GM21723 (cell line): Measurements from ENCODE around the gene SMG1.

Experiments
- ATAC-seq: cut with Tn5 transposase; IDR thresholded peaks from one replicate; pipeline ENCODE4 v1.9.1; 2021; ENCODE audit warnings: mild to moderate bottlenecking, moderate library complexity; ENCODE audit not compliant: unreplicated experiment

Gene SMG1

GRCh38 chr16:18855196-18855595 lies 71.0 kb downstream of the SMG1 start:
- ATAC-seq: no peak

DNA sequence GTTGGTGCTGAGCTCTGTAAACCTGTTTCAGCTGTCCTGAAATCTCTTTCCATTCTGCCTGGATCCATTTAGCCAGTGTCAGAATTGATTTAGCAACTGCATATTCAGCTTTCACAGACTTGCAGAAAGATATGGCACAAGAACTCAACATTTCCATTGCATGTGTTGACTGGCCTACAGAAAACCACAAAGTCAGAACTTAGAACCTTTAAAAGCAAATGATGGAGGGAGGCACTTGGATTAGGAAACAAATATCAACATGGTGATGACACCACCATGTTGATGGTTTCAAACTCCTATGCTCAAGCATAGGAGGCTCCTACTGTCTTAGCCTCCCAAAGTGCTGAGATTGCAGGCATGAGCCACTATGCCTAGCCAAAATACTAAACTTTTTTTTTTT lies 72.5 kb downstream of the SMG1 start:
- no peak for ATAC-seq

- ATAC-seq: no peak
Measured at GRCh38 chr16:18852647-18853046, 73.6 kb downstream of the SMG1 start.

GRCh38 chr16:18846416-18846815 lies 79.8 kb downstream of the SMG1 start:
- no peak for ATAC-seq

GRCh38 chr16:18842565-18842964 lies 83.6 kb downstream of the SMG1 start:
- no peak for ATAC-seq

- ATAC-seq: no peak
Measured at GRCh38 chr16:18841833-18842525, 84.2 kb downstream of the SMG1 start.

DNA sequence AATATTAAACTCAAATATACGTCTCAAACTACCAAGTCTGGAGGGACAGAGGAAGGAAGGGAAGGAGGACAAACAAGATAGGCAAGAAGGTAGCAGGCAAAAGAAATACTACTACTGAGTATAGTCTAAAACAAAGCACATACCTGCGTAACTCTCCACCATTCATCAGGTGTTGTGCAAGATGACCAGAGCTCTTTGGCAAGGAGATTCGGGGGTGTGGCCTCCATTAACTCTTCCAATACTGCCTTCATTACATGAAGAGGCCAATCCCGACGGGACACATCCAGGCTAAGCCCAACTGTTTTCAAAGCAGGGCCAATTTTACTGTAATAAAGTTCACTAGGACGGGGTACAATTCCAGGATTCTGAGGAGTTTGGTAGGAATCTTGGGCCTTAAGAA lies 86.7 kb downstream of the SMG1 start:
- no peak for ATAC-seq

DNA sequence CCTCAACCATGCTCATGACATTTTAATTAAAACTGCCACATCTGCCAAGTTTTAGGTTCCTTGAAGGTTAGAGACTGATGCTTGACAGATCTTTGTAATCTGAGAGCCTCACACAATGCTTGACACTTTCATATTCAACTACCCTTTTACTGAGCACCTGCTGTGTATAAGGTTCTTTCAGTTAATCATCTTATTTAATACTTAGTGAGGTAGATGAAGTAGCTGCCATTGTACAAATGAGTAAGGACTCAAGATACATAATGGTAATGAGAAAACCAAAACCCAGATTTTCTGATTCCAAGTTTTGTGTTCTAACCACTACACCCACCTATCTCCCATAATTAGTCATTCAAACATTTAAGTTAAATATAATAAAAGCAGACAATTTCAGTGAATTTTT lies 89.5 kb downstream of the SMG1 start:
- ATAC-seq: no peak

DNA sequence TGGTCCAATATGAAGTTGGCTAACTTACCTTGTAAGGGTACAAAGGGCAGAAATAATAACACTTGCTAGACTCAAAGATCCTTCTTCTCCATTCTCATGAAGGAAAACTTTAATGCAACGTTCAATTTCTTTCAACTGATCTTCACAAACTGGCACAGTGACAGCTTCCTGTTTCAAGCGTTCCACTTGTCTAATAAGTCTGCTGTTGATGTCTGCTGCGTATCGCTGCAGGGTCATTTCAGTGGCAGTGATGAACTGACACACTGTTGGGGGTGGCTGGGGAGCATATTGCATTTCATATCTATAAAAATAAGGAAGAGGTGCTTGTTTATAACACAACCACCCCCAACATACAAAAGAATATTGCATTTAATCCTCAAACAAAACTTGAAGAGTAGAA lies 91.3 kb downstream of the SMG1 start:
- ATAC-seq: no peak

DNA sequence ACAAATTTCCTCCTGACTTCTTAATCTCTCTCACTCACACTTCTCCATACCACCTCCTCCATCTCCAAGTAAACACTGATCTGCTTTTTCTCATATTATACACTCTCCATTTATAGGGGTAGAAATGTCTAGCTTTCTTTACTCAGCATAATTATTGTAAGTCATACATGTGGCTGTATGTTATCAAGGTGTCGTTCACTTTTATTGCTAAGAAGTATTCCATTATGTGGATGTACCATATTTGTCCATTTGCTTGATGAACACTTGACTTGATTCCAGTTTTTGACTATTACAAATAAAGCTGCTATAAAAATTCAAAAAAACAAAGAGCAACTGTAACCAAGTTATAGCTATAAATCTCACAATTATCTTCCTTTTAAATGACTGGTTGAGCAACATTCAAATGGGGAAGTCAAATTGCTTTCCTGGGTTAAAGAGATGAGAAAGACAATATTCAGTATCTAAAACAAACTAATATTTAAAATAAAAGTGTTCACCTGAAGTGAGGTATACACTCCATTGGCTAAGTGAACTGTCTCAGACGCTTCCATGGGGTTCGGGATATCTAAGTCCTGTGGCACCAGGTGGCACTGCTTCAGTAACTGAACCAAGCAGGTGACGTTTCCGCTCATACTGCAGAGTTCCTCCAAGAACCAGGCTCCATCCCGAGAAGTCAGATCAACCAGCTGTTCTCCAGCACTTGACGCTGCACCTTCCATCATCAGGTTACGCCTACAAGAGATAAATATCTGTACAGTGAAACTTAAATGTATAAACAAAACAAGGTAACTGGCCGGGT lies 92.3 kb downstream of the SMG1 start:
- no peak for ATAC-seq

DNA sequence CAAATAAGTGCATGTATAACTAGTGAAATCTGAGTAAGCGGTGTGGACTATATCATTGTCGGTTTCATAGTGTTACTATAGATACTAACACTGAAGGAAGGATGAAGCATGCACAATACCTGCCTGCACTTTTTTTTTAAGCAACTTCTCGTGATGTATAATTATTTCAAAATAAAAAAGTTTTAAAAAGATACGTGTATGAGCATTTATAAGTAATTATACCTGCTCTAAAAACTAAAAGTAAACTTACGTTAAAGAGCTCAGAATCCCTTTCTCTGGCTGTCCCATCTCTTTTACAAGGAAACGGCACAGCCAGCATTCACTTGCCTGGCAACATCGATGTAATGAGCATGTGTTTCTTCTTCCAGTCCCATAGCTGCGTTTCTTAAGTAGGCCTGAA lies 93.6 kb downstream of the SMG1 start:
- no peak for ATAC-seq

DNA sequence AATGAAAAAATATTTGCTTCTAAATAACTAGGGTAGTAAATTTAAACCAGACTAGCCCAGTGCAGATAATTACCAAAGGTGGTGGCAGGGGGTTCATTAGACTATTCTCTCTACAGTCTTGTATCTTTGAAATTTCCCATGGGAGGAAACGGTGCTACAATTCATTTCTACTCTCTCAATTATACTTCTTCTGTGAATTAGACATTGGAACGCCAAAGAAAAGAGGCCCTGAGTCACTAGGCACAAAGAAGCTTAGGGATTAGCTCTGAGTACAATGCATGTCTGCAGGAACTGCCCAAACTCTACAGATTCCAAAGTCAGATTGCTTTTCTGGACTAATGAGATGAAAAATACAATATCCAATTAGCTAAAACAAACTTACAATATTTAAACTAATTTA lies 94.2 kb downstream of the SMG1 start:
- ATAC-seq: no peak

DNA sequence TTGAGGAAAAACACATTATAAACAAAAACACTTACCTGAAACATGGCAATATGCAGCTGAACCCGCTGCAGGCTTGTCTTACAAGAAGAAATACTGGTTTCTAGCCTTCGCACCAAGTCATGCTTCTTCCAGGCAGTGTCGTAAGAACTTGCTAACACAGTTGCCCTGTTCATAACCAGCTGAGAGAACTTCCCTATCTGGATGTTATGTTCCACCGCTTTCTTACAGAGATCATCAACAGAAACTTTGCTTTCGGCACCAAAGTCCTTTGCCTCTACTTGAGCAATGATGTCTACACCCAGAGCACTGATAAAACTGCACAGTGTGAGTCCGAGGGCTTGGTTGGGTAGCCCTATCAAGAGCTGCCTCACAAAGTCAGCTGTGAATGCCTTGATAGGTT lies 97.0 kb downstream of the SMG1 start:
- no peak for ATAC-seq

GRCh38 chr16:18827890-18828289 lies 98.3 kb downstream of the SMG1 start:
- no peak for ATAC-seq

GRCh38 chr16:18816286-18816685 lies 109.9 kb downstream of the SMG1 start:
- ATAC-seq: no peak

DNA sequence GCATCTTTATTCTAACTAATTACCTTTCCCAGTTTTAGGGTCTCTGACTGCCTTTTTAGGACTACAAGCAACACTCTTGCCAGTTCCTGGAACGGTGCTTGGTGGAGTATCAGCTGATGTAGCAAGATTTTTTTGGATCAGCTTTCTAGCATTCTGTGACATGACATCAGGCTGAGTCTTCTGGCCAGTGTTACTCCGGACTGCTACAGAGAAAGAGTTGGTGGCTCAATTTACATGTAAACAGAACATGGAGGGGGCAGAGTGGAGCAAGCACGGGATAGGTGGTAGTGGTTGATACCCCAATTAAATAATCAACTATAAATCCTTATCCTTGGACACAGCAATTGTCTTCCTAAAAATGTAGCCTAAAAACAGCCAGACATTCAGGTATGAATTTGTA lies 114.3 kb downstream of the SMG1 start:
- no peak for ATAC-seq

GRCh38 chr16:18809165-18809564 lies 117.0 kb downstream of the SMG1 start:
- ATAC-seq: no peak

GRCh38 chr16:18805257-18805773 lies 120.9 kb downstream of the SMG1 start:
- no peak for ATAC-seq

DNA sequence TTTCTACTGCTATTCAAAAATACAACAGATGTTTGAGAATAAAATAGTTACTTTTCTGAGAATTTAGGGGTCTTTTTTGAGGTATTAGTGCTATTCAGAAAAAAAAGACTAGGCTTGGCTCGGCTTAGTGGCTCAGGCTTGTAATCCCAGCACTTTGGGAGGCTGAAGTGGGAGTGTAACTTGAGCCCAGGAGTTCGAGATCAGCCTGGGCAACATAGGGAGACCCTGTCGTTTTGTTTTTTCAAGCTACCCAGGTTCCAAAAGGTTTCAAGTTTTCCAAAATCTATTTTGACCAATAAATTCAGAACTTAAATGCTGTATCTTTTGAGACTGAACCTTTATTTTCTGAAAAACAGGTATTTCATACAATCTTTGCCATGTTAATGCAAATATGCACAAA lies 121.7 kb downstream of the SMG1 start:
- no peak for ATAC-seq

GRCh38 chr16:18803569-18804462 lies 122.4 kb downstream of the SMG1 start:
- ATAC-seq: no peak

- no peak for ATAC-seq
Measured at GRCh38 chr16:18802767-18803343, 123.4 kb downstream of the SMG1 start.
